LNCaP clone FGC (cell line): ENCODE data around the gene OAS2.
A peak's percentile ranks its signal among the peaks of the same experiment; 100 is the strongest.

Source experiments
- DNase-seq: peaks from one replicate; pipeline ENCODE4 v3.0.0-alpha.2; 2011; ENCODE audit warnings: low read depth
- H3K4me3 ChIP-seq: 2 replicates; pipeline ENCODE4 v1.5.1; 2011; ENCODE audit warnings: mild to moderate bottlenecking, low read depth, low read length, control low read depth
- TF ChIP-seq, protein P1 (sequence below): IDR thresholded peaks from 2 replicates; pipeline ENCODE4 v1.5.1; 2012; ENCODE audit warnings: mild to moderate bottlenecking; ENCODE audit not compliant: control insufficient read depth, insufficient read depth; ENCODE audit errors: extremely low read depth

The OAS2 gene, protein sequence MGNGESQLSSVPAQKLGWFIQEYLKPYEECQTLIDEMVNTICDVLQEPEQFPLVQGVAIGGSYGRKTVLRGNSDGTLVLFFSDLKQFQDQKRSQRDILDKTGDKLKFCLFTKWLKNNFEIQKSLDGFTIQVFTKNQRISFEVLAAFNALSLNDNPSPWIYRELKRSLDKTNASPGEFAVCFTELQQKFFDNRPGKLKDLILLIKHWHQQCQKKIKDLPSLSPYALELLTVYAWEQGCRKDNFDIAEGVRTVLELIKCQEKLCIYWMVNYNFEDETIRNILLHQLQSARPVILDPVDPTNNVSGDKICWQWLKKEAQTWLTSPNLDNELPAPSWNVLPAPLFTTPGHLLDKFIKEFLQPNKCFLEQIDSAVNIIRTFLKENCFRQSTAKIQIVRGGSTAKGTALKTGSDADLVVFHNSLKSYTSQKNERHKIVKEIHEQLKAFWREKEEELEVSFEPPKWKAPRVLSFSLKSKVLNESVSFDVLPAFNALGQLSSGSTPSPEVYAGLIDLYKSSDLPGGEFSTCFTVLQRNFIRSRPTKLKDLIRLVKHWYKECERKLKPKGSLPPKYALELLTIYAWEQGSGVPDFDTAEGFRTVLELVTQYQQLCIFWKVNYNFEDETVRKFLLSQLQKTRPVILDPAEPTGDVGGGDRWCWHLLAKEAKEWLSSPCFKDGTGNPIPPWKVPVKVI

DNA sequence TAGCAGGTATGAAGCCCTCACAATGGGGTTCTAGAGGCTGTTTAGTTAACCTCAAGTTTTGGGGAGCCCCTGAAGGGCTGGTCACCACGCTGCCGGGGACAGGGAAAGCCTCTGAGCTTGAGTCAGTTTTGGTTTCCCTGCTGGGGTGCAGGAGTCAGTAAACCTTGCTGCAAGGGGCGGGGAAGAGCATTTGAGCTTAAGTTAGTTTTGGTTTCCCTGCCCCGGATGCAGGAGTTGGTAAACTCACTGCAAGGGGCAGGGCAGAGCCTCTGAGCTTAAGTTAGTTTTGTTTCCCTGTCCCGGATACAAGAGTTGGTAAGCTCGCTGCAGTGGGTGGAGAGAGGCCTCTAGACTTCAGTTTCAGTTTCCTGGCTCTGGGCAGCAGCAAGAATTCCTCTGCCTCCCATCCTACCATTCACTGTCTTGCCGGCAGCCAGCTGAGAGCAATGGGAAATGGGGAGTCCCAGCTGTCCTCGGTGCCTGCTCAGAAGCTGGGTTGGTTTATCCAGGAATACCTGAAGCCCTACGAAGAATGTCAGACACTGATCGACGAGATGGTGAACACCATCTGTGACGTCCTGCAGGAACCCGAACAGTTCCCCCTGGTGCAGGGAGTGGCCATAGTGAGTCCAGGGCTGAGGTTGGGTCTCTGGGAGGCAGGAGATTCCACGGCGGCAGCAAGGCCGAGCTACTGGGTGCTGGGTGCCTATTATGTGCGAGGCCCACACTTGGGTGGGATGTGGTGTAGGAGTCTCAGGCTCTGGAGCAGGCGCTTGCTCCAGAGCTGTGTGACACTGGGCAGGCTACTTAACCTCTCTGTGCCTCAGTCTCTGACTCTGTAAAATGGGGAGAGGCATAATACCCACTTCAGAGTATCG lies at the start of gene OAS2:
TSS of gene OAS2 (plus strand) at position 357 of the 878 bp plus-strand sequence. CDS start at position 447, 90 bp downstream.
- H3K4me3 ChIP-seq = no peak within 1 kb of the TSS
- DNase-seq = no peak
- TF ChIP-seq, protein P1, sequence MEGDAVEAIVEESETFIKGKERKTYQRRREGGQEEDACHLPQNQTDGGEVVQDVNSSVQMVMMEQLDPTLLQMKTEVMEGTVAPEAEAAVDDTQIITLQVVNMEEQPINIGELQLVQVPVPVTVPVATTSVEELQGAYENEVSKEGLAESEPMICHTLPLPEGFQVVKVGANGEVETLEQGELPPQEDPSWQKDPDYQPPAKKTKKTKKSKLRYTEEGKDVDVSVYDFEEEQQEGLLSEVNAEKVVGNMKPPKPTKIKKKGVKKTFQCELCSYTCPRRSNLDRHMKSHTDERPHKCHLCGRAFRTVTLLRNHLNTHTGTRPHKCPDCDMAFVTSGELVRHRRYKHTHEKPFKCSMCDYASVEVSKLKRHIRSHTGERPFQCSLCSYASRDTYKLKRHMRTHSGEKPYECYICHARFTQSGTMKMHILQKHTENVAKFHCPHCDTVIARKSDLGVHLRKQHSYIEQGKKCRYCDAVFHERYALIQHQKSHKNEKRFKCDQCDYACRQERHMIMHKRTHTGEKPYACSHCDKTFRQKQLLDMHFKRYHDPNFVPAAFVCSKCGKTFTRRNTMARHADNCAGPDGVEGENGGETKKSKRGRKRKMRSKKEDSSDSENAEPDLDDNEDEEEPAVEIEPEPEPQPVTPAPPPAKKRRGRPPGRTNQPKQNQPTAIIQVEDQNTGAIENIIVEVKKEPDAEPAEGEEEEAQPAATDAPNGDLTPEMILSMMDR = no peak

DNA sequence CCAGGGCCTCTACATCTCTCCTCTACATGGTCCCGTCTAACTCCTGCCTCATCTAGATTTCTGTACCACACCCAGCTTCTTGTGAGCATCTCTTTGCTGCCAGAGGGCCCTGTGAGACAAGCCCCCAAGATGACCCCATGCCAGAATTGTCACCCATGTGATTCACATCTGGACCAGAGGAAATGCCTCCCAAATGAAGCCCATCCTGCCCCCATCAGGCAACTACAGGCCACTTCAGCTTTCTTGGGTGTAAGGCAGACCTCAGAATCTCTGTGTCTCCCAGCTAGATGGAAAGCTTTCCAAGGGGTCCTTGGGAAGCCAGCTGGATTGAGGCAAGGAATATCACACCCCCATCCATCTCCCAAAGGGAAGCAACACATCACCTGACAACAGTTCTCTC lies 49.3 kb upstream of the OAS2 start:
- TF ChIP-seq, protein P1 = no peak
- H3K4me3 ChIP-seq = no peak overlapping the region
- no peak for DNase-seq

DNA sequence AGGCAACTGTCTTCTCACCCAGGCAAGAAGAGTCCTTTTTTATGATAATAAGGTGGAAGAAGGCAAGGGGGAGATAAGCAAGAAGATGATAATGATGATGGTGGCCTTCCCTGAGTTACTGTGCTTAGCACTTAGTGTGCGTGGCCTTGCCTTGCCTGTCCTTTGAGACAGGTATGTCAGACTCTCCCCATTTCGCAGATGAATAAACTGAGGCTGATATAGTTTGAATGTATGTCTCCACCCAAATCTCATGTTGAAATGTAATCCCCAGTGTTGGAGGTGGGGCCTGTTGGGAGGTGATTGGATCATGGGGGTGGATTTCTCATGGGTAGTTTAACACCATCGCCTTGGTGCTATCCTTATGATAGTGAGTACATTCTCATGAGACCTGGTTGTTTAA lies 48.6 kb upstream of the OAS2 start:
- no peak overlapping the region for H3K4me3 ChIP-seq
- TF ChIP-seq, protein P1 = no peak
- no peak for DNase-seq

DNA sequence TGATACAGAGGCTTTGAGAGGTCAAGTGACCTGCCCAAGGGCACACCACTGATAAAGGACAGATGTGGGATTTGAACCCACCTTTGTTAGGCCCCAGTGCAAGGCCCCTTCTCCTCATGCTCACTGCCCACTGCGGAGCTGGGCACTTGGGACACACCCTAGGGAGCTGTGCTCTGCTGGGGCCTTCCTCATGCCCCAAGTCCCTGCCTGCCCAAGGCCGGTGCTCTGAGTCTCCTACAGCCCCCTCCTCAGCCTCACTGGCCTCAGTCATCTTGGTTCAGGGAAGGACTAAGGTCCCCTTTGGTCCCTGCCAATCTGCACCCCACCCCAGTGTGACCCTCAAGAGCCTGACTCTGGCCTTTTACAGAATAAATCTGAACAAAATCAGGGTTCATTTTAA lies 48.0 kb upstream of the OAS2 start:
- no peak for DNase-seq
- TF ChIP-seq, protein P1 = no peak
- no peak overlapping the region for H3K4me3 ChIP-seq

DNA sequence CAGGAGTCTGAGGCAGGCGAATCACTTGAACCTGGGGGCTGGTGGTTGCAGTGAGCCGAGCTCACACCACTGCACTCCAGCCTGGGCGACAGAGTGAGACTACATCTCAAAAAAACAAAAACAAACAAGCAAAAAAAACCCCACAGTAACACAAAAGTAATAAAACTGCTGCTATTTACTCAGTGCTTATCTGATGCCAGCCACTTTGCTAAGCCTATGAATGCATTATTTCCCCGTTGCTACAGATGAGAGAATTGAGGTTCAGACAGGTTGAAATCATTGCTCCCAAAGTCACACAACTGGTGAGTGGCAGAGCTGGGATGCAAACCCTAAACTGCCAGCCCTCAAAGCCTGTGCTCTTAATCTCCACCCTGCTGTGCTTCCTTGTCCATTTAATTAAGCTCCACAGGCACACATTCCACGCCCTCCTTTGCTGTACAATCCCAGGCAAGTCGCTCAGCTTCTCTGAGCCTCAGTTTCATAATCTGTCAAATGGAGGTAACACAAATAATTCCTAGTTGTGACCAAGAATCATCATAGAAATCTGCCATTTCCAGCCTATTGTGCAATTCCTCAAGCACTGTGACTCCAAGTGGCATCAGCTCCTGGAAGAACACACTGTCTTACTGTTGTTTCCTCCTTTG lies 45.7 kb upstream of the OAS2 start:
- no peak overlapping the region for H3K4me3 ChIP-seq
- peak; percentile 11 for DNase-seq
- TF ChIP-seq, protein P1 = no peak

DNA sequence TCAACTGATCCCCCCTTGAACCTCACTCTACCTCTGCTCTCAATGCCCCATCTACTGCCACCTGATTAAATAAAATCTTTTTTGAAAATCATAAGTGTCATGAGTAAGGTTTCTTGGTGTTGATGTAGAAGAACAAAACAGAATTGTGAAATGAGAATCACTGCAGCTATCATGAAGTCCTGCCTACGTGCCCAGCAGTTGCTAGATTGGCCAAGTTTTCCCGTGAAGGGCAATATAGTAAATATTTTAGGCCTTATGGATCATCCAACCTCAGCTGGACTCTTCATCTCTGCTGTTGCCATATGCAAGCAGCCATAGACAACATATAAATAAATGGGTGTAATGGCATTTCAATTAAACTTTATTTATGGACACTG lies 45.2 kb upstream of the OAS2 start:
- TF ChIP-seq, protein P1 = no peak
- DNase-seq = no peak

More for the DNA sequence above, 45.2 kb upstream of the OAS2 start:
- H3K4me3 ChIP-seq = no peak overlapping the region
